Left forelimb (tissue), 1 donor: ENCODE measurements around the gene TNFRSF8.

Source experiments
- DNase-seq: peaks from one replicate; pipeline ENCODE4 v3.0.0-alpha.2; 2018; ENCODE audit warnings: low spot score

TNFRSF8 gene

GRCh38 chr1:12159816-12160215, 96.7 kb downstream of the TNFRSF8 start:
- DNase-seq, result no peak

GRCh38 chr1:12161324-12161661, 98.2 kb downstream of the TNFRSF8 start:
- no peak for DNase-seq

GRCh38 chr1:12161662-12162458, 98.8 kb downstream of the TNFRSF8 start:
- DNase-seq, result no peak

GRCh38 chr1:12162459-12163137, 99.5 kb downstream of the TNFRSF8 start:
- DNase-seq, result no peak

GRCh38 chr1:12163210-12163609, 100.1 kb downstream of the TNFRSF8 start:
- no peak for DNase-seq

GRCh38 chr1:12164210-12164609, 101.1 kb downstream of the TNFRSF8 start:
- no peak for DNase-seq

GRCh38 chr1:12165342-12165741, 102.2 kb downstream of the TNFRSF8 start:
- no peak for DNase-seq

- DNase-seq, result no peak
Measured at GRCh38 chr1:12166834-12167492, 103.9 kb downstream of the TNFRSF8 start, which contains the start of gene TNFRSF1B. Gene TNFRSF1B (plus strand): TSS chr1:12166991. CDS start chr1:12167092, 101 bp downstream.

- no peak for DNase-seq
Measured at GRCh38 chr1:12167493-12168429, 104.7 kb downstream of the TNFRSF8 start.

GRCh38 chr1:12168451-12169160, 105.5 kb downstream of the TNFRSF8 start:
- DNase-seq, result no peak

GRCh38 chr1:12169442-12170135, 106.5 kb downstream of the TNFRSF8 start:
- DNase-seq, result no peak

- no peak for DNase-seq
Measured at GRCh38 chr1:12170263-12170671, 107.2 kb downstream of the TNFRSF8 start.

- DNase-seq, result no peak
Measured at GRCh38 chr1:12171206-12172041, 108.3 kb downstream of the TNFRSF8 start.

GRCh38 chr1:12172042-12172851, 109.1 kb downstream of the TNFRSF8 start:
- DNase-seq, result no peak

- no peak for DNase-seq
Measured at GRCh38 chr1:12173041-12173509, 110.0 kb downstream of the TNFRSF8 start.

- no peak for DNase-seq
Measured at GRCh38 chr1:12173631-12174121, 110.6 kb downstream of the TNFRSF8 start.

- no peak for DNase-seq
Measured at GRCh38 chr1:12174924-12175810, 112.1 kb downstream of the TNFRSF8 start.
